SK-N-SH (cell line): ENCODE results near the gene SH3BP5L. TPM values are rescaled to one million over a fixed set of nuclear protein-coding genes. Genes with fewer than 3 reads are reported as not detected.

Experiments used
- CTCF ChIA-PET: fragments of 300-600, 350-600 bp; formaldehyde crosslinking; extraction: SDS; loops from one replicate; lab custom pipeline; 2021; lab: Yijun Ruan, JAX
- POLR2A ChIA-PET: fragments of 350-600 bp; sonication (Branson Sonifier 250); formaldehyde crosslinking; extraction: SDS; loops from one replicate; lab custom pipeline; 2020; ENCODE audit warnings: antibody characterized with exemption, inconsistent platforms; lab: Yijun Ruan, JAX
- DNase-seq: peaks from one replicate; pipeline ENCODE4 v3.0.0; 2012
- H2AFZ ChIP-seq: fragments of 200-600 bp; sonication (generic); 2 replicates; pipeline ENCODE4 v1.8.1; 2016; ENCODE audit warnings: antibody characterized with exemption, mild to moderate bottlenecking, low read depth
- H3F3A ChIP-seq: fragments of 200-600 bp; sonication (generic); replicated peaks from 2 replicates; pipeline ENCODE3; 2016; ENCODE audit warnings: antibody characterized with exemption, mild to moderate bottlenecking; ENCODE audit not compliant: insufficient read depth
- H3K27ac ChIP-seq, 2 experiments: fragments of 200-500 bp in 1 of 2; fragments of 200-600 bp in 1 of 2; sonication (Bioruptor generic) in 1 of 2; sonication (generic), shearing (Covaris generic) in 1 of 2; 2 replicates each; pipeline versions ENCODE4 v1.5.1 to v1.6.1; 2014 to 2016; ENCODE audit warnings: low read depth in 2 of 2, inconsistent platforms in 1 of 2, low read length in 1 of 2, mild to moderate bottlenecking in 1 of 2, mixed read lengths in 1 of 2
- H3K27me3 ChIP-seq: fragments of 200-600 bp; sonication (generic), shearing (Covaris generic); 2 replicates; pipeline ENCODE4 v1.6.1; 2016; ENCODE audit warnings: mixed run types; ENCODE audit not compliant: insufficient read depth
- H3K36me3 ChIP-seq, 2 experiments: fragments of 200-500 bp in 1 of 2; fragments of 200-600 bp in 1 of 2; sonication (Bioruptor generic) in 1 of 2; sonication (generic) in 1 of 2; replicated peaks in 1 of 2; 2 replicates each; pipeline versions ENCODE3 to v1.5.1; 2014 to 2016; ENCODE audit warnings: low read length in 1 of 2, mild to moderate bottlenecking in 1 of 2; ENCODE audit not compliant: insufficient read depth in 2 of 2, control insufficient read depth in 1 of 2
- H3K4me1 ChIP-seq, 2 experiments: fragments of 200-500 bp in 1 of 2; fragments of 200-600 bp in 1 of 2; sonication (Bioruptor generic) in 1 of 2; sonication (generic), shearing (Covaris generic) in 1 of 2; 2 replicates each; pipeline versions ENCODE4 v1.5.1 to v1.6.1; 2014 to 2016; ENCODE audit warnings: low read depth in 1 of 2, low read length in 1 of 2, mixed run types in 1 of 2; ENCODE audit not compliant: insufficient read depth in 2 of 2, control insufficient read depth in 1 of 2
- H3K4me2 ChIP-seq: fragments of 200-600 bp; sonication (generic), shearing (Covaris generic); 2 replicates; pipeline ENCODE4 v1.6.1; 2017; ENCODE audit warnings: mixed run types
- H3K4me3 ChIP-seq, 2 experiments: fragments of 200-500 bp in 1 of 2; fragments of 200-600 bp in 1 of 2; sonication (Bioruptor generic) in 1 of 2; sonication (generic), shearing (Covaris generic) in 1 of 2; 2 replicates each; pipeline versions ENCODE4 v1.5.1 to v1.8.1; 2014 to 2016; ENCODE audit warnings: low read depth in 2 of 2, inconsistent platforms in 1 of 2, low read length in 1 of 2, mild to moderate bottlenecking in 1 of 2, mixed read lengths in 1 of 2, moderate library complexity in 1 of 2
- H3K79me2 ChIP-seq: fragments of 200-600 bp; sonication (generic); 2 replicates; pipeline ENCODE4 v1.8.1; 2017; ENCODE audit warnings: mild to moderate bottlenecking; ENCODE audit not compliant: insufficient read depth
- H3K9ac ChIP-seq: fragments of 200-600 bp; sonication (generic); 2 replicates; pipeline ENCODE4 v1.6.1; 2017; ENCODE audit warnings: mixed run types
- H3K9me2 ChIP-seq: fragments of 200-600 bp; sonication (generic); 2 replicates; pipeline ENCODE4 v1.6.1; 2017; ENCODE audit warnings: mixed run types
- H3K9me3 ChIP-seq: fragments of 200-600 bp; sonication (generic); 2 replicates; pipeline ENCODE4 v1.6.1; 2017; ENCODE audit warnings: mixed run types, mild to moderate bottlenecking, moderate library complexity
- H4K20me1 ChIP-seq: fragments of 200-600 bp; sonication (generic); 2 replicates; pipeline ENCODE4 v1.6.1; 2017; ENCODE audit warnings: mild to moderate bottlenecking, mixed run types; ENCODE audit not compliant: insufficient read depth
- CTCF ChIP-seq: fragments of 200-600 bp; sonication (generic); IDR thresholded peaks from 2 replicates; pipeline ENCODE4 v1.6.1; 2017; ENCODE audit warnings: antibody characterized with exemption, mild to moderate bottlenecking, moderate library complexity
- ELF1 ChIP-seq: IDR thresholded peaks from 2 replicates; pipeline ENCODE4 v1.4.0; 2012
- REST ChIP-seq: IDR thresholded peaks from 2 replicates; pipeline ENCODE4 v1.6.1; 2012; ENCODE audit warnings: mild to moderate bottlenecking, low read depth, low read length, moderate library complexity
- TAF1 ChIP-seq: IDR thresholded peaks from 2 replicates; pipeline ENCODE4 v1.6.1; 2012; ENCODE audit warnings: low read depth, mild to moderate bottlenecking, low read length, moderate library complexity, borderline replicate concordance
- TCF12 ChIP-seq: IDR thresholded peaks from 2 replicates; pipeline ENCODE4 v1.4.0; 2012
- TEAD4 ChIP-seq: IDR thresholded peaks from 2 replicates; pipeline ENCODE4 v1.4.0; 2012; ENCODE audit warnings: mild to moderate bottlenecking, borderline replicate concordance; ENCODE audit not compliant: insufficient read depth
- WGBS: methylation state at CpG from one replicate; pipeline ENCODE4 v1.1.6; 2017; ENCODE audit warnings: low lambda C conversion rate; 5-methylcytosine and 5-hydroxymethylcytosine counted together
- polyA plus RNA-seq, 3 experiments: library from polyadenylated mRNA; depleted of rRNA; stranded (reverse); fragments of >200 nt; gene quantifications; 2 replicates each; pipeline ENCODE4 v1.2.3, GENCODE V29; 2012
- TF ChIP-seq, protein P1 (sequence below): IDR thresholded peaks from 2 replicates; pipeline ENCODE4 v1.4.0; 2012; ENCODE audit warnings: low read depth

Gene SH3BP5L
- polyA plus RNA-seq, 1 of the 3 experiments (the other 2 are of a cell fraction): 32.1 TPM

DNA sequence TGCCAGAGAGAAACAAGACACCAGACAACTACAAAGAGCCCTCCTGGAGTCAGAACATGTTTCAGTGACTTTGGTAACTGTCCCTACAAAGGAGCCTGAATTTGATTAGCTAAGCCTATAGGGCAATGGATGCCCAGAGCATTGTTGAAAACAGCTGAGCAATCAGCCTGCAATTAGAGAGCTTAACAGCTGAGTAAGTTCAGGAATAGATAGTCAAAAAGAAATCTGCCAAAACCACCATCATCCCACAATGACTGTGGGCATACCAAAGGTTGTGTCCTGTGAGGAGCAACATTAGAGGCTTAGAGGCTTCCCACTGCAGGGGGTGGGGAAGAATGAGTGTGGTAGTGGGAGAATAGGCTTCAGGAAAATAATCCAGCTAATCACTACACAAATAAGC, 32.1 kb downstream of the SH3BP5L start:
- POLR2A ChIA-PET: no interaction called here
- H2AFZ ChIP-seq: no peak overlapping the region
- CTCF ChIA-PET: interaction anchor here (1.5 kb wide), 1 partner anchor 12 kb away, joined by 4 read pairs; no protein-coding TSS in a partner anchor
- no peak overlapping the region for H3K4me3 ChIP-seq
- no peaks in the 10 kb centered on the region for H4K20me1 ChIP-seq
- no peaks in the 10 kb centered on the region for H3K79me2 ChIP-seq
- TF ChIP-seq TEAD4 (no peak), ELF1 (no peak)
- H3K27me3 ChIP-seq: peaks cover 2% of the 10 kb centered on the region; the same call in 1 of the 2 replicates
- H3K4me2 ChIP-seq: no peak overlapping the region
- H3K9me2 ChIP-seq: no peaks in the 10 kb centered on the region
- H3K4me1 ChIP-seq: no peaks in the 10 kb centered on the region
- H3K9ac ChIP-seq: no peak overlapping the region
- H3K27ac ChIP-seq: no peak overlapping the region
- no peaks in the 10 kb centered on the region for H3K36me3 ChIP-seq
- no peaks in the 10 kb centered on the region for H3F3A ChIP-seq
- no peak for DNase-seq
- H3K9me3 ChIP-seq: no peaks in the 10 kb centered on the region

DNA sequence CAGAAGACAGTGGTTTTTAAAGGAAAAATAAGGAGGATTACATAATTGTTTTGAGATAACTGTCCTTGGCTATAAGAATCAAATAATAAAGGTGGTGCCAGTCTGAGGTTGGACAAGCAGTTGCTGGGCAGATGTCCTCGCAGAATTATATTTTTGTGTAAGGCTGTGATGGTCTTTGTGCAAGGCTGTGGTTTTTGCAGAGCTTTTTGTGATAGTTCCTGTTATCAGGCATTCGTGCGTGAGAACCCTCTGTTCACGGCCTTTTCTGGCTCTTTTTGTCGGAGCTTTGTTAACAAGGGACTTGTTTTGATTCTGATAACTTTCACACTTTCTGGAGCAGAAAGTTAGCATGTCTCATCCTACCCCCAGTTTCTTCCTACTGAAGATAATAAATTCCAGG, 33.4 kb downstream of the SH3BP5L start:
- CTCF ChIA-PET: no interaction called here
- H3K4me3 ChIP-seq: no peak overlapping the region
- no peaks in the 10 kb centered on the region for H3K9me2 ChIP-seq
- peaks cover 9% of the 10 kb centered on the region; the same call in 1 of the 2 replicates for H3K27me3 ChIP-seq
- no peaks in the 10 kb centered on the region for H3K4me1 ChIP-seq
- no peak overlapping the region for H3K9ac ChIP-seq
- no peak overlapping the region for H3K27ac ChIP-seq
- no peak for DNase-seq
- no peaks in the 10 kb centered on the region for H3K36me3 ChIP-seq
- H3K79me2 ChIP-seq: no peaks in the 10 kb centered on the region
- no peaks in the 10 kb centered on the region for H3F3A ChIP-seq
- H2AFZ ChIP-seq: no peak overlapping the region
- H3K9me3 ChIP-seq: no peaks in the 10 kb centered on the region
- no peak overlapping the region for H3K4me2 ChIP-seq
- POLR2A ChIA-PET: no interaction called here
- WGBS: 43% methylated on average over 5 of the region's 5 CpGs
- TF ChIP-seq, protein P1, sequence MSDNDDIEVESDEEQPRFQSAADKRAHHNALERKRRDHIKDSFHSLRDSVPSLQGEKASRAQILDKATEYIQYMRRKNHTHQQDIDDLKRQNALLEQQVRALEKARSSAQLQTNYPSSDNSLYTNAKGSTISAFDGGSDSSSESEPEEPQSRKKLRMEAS: no peak
- TF ChIP-seq REST (no peak), TAF1 (no peak), CTCF (no peak), TCF12 (no peak)
- no peaks in the 10 kb centered on the region for H4K20me1 ChIP-seq
